HepG2 (cell line): ENCODE results near the gene DLEC1. TPM values are rescaled to one million over a fixed set of nuclear protein-coding genes. Genes with fewer than 3 reads are reported as not detected.

Experiments used
- KLF16 ChIP-seq, 2 experiments: sonication (generic) in 1 of 2; formaldehyde crosslinking in 1 of 2; IDR thresholded peaks; 2 replicates each; pipeline versions ENCODE4 v1.6.1 to v1.8.0; 2016 to 2023; ENCODE audit warnings: missing genetic modification reagents in 2 of 2, missing compliant biosample characterization in 1 of 2
- KMT2B ChIP-seq: IDR thresholded peaks from 2 replicates; pipeline ENCODE4 v1.6.1; 2016; ENCODE audit warnings: missing genetic modification reagents, missing compliant biosample characterization
- RORA ChIP-seq: sonication (generic); formaldehyde crosslinking; IDR thresholded peaks from 2 replicates; pipeline ENCODE4 v1.5.0; 2020; ENCODE audit warnings: mild to moderate bottlenecking, missing genetic modification reagents, moderate library complexity
- SNRNP70 ChIP-seq: fragments of 200-400 bp; formaldehyde crosslinking; IDR thresholded peaks from 2 replicates; pipeline ENCODE4 v1.6.1; 2017; ENCODE audit warnings: mild to moderate bottlenecking, low read depth, low read length, moderate library complexity
- ZFP41 ChIP-seq: sonication (generic); formaldehyde crosslinking; IDR thresholded peaks from 2 replicates; pipeline ENCODE4 v1.4.0; 2020; ENCODE audit warnings: mild to moderate bottlenecking, missing genetic modification reagents, borderline replicate concordance
- ZNF260 ChIP-seq: sonication (generic); formaldehyde crosslinking; IDR thresholded peaks from 2 replicates; pipeline ENCODE4 v1.4.0; 2020; ENCODE audit warnings: missing genetic modification reagents, low read depth, mild to moderate bottlenecking, borderline replicate concordance
- ZNF326 ChIP-seq: sonication (generic); formaldehyde crosslinking; IDR thresholded peaks from 2 replicates; pipeline ENCODE4 v1.4.0; 2020; ENCODE audit warnings: missing genetic modification reagents, borderline replicate concordance
- ZNF333 ChIP-seq: sonication (generic); formaldehyde crosslinking; IDR thresholded peaks from 2 replicates; pipeline ENCODE4 v1.4.0; 2020; ENCODE audit warnings: mild to moderate bottlenecking, missing genetic modification reagents, borderline replicate concordance
- polyA plus RNA-seq, 8 experiments: library from polyadenylated mRNA; depleted of rRNA in 3 of 8; stranded (reverse) in 7 of 8; unstranded in 1 of 8; fragments of >200 nt; fragmentation: Illumina TruSeq in 4 of 8; extraction: Trizol in 4 of 8; gene quantifications; 2 replicates each; pipeline versions ENCODE4 v1.2.1 to v1.2.3, GENCODE V29; 2011 to 2016; ENCODE audit warnings: low read depth in 4 of 8, missing spikeins in 1 of 8, mixed read lengths in 1 of 8; ENCODE audit not compliant: insufficient read depth in 1 of 8
- total RNA-seq, 5 experiments: library from RNA; depleted of rRNA; stranded (reverse); fragments of >200 nt; fragmentation: Illumina TruSeq; extraction: Trizol; gene quantifications; 2 replicates each; pipeline ENCODE4 v1.2.3, GENCODE V29; 2016; ENCODE audit warnings: low read depth in 1 of 5
- TF ChIP-seq, protein P1 (sequence below), 2 experiments: sonication (generic) in 1 of 2; formaldehyde crosslinking in 1 of 2; IDR thresholded peaks; 2 replicates each; pipeline versions ENCODE4 v1.5.1 to v1.6.1; 2011 to 2020; ENCODE audit warnings: borderline replicate concordance in 1 of 2, low read depth in 1 of 2, low read length in 1 of 2, mild to moderate bottlenecking in 1 of 2, missing genetic modification reagents in 1 of 2, moderate library complexity in 1 of 2
- TF ChIP-seq, protein P2 (sequence below): sonication (generic); formaldehyde crosslinking; IDR thresholded peaks from 2 replicates; pipeline ENCODE4 v1.9.0; 2022; ENCODE audit warnings: missing genetic modification reagents, mild to moderate bottlenecking, borderline replicate concordance
- TF ChIP-seq, protein P3 (sequence below): sonication (generic); formaldehyde crosslinking; IDR thresholded peaks from 2 replicates; pipeline ENCODE4 v1.4.0; 2020; ENCODE audit warnings: missing genetic modification reagents
- TF ChIP-seq, protein P4 (sequence below): IDR thresholded peaks from 2 replicates; pipeline ENCODE4 v1.6.1; 2016; ENCODE audit warnings: low read depth, borderline replicate concordance
- TF ChIP-seq, protein P5 (sequence below), 2 experiments: sonication (generic) in 1 of 2; formaldehyde crosslinking in 1 of 2; IDR thresholded peaks; 2 replicates each; pipeline versions ENCODE4 v1.6.1 to v1.9.0; 2014 to 2022; ENCODE audit warnings: antibody characterized with exemption in 1 of 2, borderline replicate concordance in 1 of 2, inconsistent platforms in 1 of 2, low read depth in 1 of 2, missing genetic modification reagents in 1 of 2

DLEC1 gene
- total and polyA plus RNA-seq, 2 of the 13 experiments (the other 11 are each of a cell fraction or from before 2014, with no cell fraction given) = 0.09 TPM; not detected in 1

DNA sequence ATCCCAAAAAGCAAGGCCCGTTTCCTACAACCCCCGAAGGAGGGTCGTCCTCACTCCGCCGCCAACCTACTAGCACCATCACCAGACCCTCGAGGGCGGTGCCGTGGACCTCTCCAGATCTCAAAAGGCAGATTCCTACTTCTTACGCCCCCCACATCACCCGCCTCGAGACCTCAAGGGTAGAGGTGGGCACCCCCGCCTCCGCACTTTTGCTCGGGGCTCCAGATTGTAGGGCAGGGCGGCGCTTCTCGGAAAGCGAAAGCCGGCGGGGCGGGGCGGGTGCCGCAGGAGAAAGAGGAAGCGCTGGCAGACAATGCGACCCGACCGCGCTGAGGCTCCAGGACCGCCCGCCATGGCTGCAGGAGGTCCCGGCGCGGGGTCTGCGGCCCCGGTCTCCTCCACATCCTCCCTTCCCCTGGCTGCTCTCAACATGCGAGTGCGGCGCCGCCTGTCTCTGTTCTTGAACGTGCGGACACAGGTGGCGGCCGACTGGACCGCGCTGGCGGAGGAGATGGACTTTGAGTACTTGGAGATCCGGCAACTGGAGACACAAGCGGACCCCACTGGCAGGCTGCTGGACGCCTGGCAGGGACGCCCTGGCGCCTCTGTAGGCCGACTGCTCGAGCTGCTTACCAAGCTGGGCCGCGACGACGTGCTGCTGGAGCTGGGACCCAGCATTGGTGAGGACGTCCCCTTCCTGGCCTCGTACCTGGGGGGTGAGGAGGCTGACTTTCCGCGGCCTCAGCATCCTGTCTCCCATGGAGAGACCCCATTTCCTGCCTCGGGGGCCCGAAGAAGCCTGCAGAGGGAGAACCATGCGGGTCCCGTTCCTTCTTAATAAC is 99.6 kb downstream of the DLEC1 start, which contains the start of gene MYD88 (continued):
- no peak for TF ChIP-seq ZNF333
- TF ChIP-seq KLF16 (CRISPR knock-in tag; IDR thresholded peaks at IDR 0.05) = peak in 1 of 2 experiments; percentile 58; a peak in 2 of 4 replicates
- TF ChIP-seq, protein P1, sequence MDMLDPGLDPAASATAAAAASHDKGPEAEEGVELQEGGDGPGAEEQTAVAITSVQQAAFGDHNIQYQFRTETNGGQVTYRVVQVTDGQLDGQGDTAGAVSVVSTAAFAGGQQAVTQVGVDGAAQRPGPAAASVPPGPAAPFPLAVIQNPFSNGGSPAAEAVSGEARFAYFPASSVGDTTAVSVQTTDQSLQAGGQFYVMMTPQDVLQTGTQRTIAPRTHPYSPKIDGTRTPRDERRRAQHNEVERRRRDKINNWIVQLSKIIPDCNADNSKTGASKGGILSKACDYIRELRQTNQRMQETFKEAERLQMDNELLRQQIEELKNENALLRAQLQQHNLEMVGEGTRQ (IDR thresholded peaks at IDR 0.05; ENCODE audit: low read depth, low read length) = no peak
- TF ChIP-seq, protein P1 (CRISPR knock-in tag; IDR thresholded peaks at IDR 0.05; ENCODE audit: borderline replicate concordance) = no peak
- no peak for TF ChIP-seq ZNF260 (CRISPR knock-in tag)
- TF ChIP-seq KMT2B (CRISPR knock-in tag) = no peak; the same call in none of the 2 replicates
- TF ChIP-seq, protein P2, sequence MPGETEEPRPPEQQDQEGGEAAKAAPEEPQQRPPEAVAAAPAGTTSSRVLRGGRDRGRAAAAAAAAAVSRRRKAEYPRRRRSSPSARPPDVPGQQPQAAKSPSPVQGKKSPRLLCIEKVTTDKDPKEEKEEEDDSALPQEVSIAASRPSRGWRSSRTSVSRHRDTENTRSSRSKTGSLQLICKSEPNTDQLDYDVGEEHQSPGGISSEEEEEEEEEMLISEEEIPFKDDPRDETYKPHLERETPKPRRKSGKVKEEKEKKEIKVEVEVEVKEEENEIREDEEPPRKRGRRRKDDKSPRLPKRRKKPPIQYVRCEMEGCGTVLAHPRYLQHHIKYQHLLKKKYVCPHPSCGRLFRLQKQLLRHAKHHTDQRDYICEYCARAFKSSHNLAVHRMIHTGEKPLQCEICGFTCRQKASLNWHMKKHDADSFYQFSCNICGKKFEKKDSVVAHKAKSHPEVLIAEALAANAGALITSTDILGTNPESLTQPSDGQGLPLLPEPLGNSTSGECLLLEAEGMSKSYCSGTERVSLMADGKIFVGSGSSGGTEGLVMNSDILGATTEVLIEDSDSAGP (CRISPR knock-in tag) = peak; percentile 89
- TF ChIP-seq, protein P3, sequence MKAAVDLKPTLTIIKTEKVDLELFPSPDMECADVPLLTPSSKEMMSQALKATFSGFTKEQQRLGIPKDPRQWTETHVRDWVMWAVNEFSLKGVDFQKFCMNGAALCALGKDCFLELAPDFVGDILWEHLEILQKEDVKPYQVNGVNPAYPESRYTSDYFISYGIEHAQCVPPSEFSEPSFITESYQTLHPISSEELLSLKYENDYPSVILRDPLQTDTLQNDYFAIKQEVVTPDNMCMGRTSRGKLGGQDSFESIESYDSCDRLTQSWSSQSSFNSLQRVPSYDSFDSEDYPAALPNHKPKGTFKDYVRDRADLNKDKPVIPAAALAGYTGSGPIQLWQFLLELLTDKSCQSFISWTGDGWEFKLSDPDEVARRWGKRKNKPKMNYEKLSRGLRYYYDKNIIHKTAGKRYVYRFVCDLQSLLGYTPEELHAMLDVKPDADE = no peak
- TF ChIP-seq RORA (CRISPR knock-in tag) = no peak
- TF ChIP-seq, protein P4, sequence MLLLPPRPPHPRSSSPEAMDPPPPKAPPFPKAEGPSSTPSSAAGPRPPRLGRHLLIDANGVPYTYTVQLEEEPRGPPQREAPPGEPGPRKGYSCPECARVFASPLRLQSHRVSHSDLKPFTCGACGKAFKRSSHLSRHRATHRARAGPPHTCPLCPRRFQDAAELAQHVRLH (CRISPR knock-in tag) = peak; percentile 25; the same call in 1 of the 2 replicates
- TF ChIP-seq ZNF326 = no peak
- TF ChIP-seq ZFP41 = no peak
- TF ChIP-seq, protein P5, sequence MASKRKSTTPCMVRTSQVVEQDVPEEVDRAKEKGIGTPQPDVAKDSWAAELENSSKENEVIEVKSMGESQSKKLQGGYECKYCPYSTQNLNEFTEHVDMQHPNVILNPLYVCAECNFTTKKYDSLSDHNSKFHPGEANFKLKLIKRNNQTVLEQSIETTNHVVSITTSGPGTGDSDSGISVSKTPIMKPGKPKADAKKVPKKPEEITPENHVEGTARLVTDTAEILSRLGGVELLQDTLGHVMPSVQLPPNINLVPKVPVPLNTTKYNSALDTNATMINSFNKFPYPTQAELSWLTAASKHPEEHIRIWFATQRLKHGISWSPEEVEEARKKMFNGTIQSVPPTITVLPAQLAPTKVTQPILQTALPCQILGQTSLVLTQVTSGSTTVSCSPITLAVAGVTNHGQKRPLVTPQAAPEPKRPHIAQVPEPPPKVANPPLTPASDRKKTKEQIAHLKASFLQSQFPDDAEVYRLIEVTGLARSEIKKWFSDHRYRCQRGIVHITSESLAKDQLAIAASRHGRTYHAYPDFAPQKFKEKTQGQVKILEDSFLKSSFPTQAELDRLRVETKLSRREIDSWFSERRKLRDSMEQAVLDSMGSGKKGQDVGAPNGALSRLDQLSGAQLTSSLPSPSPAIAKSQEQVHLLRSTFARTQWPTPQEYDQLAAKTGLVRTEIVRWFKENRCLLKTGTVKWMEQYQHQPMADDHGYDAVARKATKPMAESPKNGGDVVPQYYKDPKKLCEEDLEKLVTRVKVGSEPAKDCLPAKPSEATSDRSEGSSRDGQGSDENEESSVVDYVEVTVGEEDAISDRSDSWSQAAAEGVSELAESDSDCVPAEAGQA (IDR thresholded peaks at IDR 0.05; ENCODE audit: low read depth) = no peak
- TF ChIP-seq, protein P5 (CRISPR knock-in tag; IDR thresholded peaks at IDR 0.05; ENCODE audit: borderline replicate concordance) = no peak
- TF ChIP-seq SNRNP70 = no peak
